CD4-positive, alpha-beta T cell treated with Interleukin-17A for 1 hour (primary cell): Measurements from ENCODE around the gene COPZ2.
"Not testable (repeated sequence)": the region's sequence is repeated elsewhere in the genome, so short reads cannot be mapped to it uniquely, and the experiment has no call there.

Experiments used
- DNase-seq: peaks from one replicate; pipeline ENCODE4 v3.0.0-alpha.2; 2020

COPZ2 gene

DNA sequence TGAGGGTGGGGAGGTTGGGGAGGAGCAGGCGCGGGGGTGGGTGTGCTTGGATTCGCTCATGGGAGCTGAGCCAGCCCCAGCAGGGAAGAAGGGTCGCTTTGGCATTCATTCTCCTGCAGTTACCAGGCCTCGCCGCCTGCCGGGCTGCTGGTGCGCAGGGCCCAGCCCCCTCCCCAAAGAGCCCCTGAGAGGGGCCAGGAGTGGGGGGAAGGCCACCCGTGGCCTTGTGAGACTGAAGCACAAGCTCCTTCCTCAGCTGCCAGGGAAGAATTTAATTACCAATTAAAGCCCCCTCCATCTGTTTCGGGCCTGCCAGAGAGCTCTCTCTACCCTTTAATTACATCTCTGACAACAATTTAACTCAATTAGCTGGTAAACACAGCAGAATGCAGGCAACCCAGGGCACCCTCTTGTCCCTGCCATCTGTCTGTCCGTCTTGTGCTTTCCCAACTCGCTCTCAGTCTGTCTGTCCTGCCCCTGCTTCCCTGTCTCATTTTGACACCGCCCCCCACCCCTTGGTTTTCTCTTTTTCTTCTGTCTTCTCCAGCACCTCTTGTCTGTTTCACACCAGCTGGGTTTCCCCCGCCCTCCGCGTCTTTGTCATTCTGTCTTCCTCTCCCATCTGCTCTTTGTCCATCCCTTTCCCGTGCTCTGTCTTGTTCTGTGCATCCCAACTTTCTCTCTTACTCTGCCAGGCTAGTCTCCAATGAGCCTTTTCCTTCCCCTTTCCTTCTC is 34.0 kb downstream of the COPZ2 start:
- DNase-seq = no peak

GRCh38 chr17:48002916-48003416 is 34.6 kb downstream of the COPZ2 start:
- no peak for DNase-seq

GRCh38 chr17:48002266-48002915 is 35.2 kb downstream of the COPZ2 start:
- no peak for DNase-seq

DNA sequence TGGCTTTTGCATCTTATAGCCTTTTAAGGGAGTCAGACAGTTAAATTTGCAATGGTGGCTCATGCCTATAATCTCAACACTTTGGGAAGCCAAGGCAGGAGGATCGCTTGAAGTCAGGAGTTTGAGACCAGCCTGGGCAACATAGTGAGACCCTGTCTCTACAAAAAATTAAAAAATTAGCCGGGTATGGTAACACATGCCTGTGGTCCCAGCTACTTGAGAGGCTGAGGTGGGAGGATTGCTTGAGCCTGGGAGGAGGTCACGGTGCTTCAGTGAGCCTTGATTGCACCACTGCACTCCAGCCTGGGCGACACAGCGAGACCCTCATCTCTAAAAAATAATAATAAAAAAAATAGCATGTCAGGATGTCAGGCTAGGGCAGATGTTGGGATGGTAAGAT is 35.9 kb downstream of the COPZ2 start:
- not testable (repeated sequence) for DNase-seq

DNA sequence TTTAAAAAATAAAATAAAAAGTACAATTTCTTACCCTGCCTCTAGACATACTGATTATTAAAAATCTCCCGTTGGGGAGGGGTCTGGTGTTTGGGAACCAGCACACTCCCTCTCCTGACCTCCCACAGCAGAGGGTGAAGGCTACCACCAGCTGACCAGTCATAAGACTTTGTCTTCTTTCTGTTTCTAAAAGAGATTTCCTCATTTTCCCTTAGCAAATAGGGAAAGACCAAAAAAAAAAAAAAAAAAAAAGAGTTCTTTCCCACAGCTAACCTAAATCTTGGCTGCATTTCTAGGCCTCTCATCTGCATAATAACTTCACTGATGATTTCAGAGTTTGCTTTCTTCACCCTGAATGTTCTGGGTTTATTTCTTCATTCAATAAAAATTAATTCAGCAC is 36.4 kb downstream of the COPZ2 start:
- no peak for DNase-seq

GRCh38 chr17:47999582-47999981 is 38.0 kb downstream of the COPZ2 start:
- DNase-seq = no peak

GRCh38 chr17:47998044-47998443 is 39.6 kb downstream of the COPZ2 start:
- no peak for DNase-seq

DNA sequence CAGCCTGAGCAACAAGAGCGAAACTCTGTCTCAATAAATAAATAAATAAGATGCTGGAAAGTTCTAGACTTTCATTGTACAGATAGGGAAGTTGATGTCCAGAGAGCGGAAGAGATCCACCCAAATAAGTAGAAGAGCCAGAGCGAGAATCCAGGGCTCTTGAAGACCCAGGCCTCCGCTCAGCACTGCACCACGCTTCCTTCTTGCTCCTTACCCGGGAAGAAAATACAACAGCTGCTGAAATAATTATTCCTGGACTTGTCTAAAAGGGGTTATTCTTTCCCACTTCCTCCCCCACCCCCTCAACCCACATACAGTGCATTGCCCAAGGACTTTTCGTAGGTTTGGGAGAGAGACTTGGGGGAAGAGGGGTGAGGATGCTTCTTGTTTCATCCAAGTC is 40.0 kb downstream of the COPZ2 start:
- no peak for DNase-seq

GRCh38 chr17:47996201-47996600 is 41.4 kb downstream of the COPZ2 start:
- no peak for DNase-seq

DNA sequence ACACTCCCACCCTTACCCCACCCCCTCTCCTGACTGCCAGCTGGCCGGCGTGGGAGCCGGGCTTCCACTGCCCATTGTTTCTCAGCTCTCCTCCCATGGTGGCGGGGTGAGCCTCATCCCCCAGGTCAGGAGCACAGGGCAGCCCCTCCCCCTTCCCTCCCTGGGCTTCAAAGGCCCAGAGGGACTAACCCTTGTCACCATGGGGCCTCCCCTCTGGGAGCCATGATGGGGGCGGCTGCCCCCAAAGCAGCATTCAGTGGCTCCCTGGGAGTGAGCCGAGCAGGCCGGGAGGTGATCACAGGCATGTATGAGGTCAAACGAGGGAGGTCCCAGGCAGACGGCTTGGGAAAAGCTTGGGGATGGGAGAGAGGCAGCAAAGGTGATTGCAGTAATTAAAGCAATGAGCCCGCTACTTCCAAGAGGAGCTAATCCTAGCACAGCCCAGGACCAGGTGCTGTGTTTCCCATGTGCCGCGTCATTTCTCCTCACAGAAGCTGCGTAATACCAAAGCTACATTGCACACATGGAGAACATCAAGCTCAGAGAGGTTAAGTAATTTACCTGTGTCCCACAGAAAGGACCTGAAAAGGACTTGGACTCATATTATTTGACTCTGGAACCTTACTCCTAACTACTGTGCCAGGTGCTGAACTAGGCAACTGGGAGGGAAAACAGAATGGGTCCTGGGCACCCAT is 42.2 kb downstream of the COPZ2 start:
- no peak for DNase-seq

DNA sequence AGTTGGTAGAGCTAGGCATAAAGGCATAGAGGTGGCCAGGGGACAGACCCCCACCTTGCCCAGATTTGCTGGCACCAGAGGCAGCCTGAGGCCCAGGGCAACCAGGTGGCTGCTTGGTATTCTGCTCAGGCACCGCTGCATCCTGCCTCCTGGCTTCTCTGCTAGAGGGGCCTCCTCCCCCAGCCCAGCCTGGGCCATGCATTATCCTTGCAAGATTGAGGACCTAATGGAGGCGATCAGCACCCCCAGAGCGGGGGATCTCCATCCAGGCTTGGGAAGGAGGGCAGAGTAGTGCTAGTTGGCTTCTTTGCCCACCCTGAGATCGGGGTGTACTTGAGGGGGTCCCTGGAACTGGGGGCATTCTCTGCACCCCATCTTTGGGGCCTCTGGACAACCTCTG is 42.9 kb downstream of the COPZ2 start:
- DNase-seq = no peak

DNA sequence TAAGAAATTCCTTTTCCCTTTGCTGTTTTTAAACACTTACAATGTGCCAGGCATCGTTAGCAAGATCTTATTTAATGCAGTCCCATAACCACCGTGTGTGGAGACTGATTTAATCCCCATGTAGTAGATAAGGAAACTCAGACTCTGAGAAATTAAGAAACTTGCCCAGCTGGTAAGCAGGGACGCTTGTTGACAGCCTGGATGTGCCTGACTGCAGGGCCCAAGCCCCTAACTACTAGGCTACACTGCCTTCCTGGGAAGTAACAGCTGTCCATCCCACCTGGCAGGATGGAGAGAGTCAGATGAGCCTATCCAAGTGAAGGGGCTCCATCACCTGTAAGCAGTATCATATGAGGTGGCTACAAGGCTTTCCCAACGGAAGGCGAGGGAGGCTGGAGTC is 43.6 kb downstream of the COPZ2 start:
- DNase-seq = no peak

GRCh38 chr17:47993031-47993564 is 44.5 kb downstream of the COPZ2 start:
- DNase-seq = no peak

DNA sequence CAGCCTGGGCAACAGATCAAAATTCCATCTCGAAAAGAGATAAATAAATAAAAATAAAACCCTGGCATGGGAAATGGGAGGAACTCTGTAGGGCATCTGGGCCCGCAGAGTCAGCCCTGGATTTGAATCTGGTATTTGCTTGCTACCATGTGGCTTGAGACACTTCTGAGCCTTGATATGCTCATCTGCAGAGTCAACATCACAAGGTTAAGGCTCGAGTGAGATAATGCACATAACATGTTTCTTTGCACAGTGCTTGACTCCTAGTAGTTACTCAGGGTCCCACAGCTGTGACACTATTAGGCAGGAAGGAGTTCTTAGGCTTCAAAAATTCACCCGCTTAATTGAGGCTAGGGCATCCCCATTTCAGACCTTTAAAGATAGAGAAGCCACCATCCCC is 45.4 kb downstream of the COPZ2 start:
- no peak for DNase-seq

GRCh38 chr17:47990962-47991731 is 46.5 kb downstream of the COPZ2 start:
- no peak for DNase-seq

DNA sequence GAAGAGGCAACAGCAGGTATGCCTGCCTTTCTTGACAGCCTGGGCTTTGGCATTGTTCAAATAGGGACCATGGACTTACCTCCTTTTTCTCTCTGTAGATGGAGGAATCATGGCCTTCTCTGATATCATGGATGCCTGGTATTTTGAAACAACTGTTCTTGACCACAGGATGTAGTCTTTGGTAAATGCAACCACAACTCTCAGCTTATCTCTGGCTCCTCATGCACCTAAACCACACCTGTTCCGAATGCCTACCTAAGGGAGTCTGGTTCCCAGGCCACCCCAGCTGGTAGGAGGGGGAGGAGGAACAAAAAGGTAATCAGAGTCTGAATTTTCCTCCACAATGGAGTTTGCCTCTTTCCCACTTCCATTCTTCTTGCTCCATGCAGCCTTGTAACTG is 47.9 kb downstream of the COPZ2 start:
- no peak for DNase-seq

DNA sequence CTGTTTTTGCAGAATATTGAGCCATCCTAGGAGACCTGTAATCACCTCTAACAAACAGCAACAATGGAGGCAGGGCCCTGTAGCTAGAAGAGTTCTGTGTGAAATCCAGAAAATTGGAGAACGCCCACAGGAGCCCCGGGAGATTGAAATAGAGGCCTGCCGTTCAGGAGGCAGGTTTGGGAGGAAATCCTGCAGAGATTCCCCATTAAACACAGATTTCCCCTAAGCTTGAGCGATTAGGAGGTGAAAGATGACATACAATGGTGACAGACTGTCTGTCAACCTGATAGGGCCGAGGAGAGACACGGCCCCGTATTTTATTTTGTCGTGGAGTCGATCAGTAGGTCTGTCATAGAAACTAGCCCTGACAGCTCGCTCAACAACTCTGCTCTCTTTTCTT is 48.4 kb downstream of the COPZ2 start:
- no peak for DNase-seq

DNA sequence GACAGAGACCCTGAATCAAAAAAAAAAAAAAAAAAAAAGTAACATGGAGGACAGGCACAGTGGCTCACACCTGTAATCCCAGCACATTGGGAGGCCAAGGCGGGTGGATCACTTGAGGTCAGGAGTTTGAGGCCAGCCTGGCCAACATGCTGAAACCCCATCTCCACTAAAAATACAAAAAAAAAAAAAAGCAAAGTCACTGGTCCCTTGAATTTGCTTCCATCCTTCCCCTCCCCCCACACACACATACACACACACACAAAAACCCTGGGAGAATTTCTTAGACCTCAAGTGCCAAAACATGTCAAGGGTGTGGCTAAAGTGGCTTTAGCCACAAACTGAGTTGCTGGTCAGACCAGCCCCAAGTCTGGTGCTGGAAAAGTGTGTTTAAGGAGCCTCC is 49.2 kb downstream of the COPZ2 start:
- not testable (repeated sequence) for DNase-seq

DNA sequence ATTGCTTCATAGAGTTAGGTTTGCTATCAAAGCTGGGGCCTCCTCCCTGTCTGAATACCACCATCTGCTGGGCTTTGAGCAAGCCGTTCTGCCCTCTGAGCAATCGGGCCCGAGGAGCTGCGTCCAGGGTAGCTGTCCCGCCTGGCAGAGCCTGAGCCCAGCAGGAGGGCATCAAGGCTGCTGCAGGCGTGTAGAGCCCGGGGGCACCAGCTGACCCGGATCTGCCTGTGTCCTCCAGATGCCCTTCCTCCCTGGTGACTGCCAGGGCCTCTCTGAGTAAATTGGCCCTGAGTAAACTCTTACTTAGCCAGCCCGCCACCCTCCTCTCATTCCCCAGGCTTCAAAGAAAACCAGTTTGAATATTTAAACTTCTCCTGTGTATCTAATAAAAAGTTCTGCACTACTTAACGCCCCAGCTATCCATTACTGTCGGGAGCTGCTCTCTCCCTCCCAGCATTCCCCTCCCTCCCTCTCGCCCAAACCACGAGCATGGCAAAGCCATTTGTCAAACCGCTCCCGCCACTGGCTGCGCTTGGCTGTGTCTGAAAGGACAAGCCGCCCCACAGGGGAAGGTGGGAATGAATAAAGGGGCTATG is 50.3 kb downstream of the COPZ2 start:
- DNase-seq = no peak

DNA sequence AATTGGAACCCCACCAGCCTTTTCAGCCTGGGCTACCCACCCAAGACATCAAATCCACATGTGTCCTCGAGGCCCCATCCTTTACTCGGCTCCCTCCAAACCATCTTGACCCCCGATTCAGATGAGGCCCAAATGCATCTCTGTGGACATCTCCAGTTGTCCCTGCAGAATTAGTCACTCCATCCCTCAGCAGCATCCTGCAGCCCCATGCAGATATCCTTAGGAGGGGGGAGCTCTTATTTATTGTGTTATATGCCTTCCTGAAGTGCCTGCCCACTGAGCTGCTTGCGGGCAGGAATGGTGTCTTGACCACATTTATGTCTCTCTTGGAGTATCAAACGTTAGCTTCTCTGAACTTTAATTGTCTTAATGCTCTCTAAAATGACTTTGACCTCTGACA is 51.1 kb downstream of the COPZ2 start:
- DNase-seq = no peak

DNA sequence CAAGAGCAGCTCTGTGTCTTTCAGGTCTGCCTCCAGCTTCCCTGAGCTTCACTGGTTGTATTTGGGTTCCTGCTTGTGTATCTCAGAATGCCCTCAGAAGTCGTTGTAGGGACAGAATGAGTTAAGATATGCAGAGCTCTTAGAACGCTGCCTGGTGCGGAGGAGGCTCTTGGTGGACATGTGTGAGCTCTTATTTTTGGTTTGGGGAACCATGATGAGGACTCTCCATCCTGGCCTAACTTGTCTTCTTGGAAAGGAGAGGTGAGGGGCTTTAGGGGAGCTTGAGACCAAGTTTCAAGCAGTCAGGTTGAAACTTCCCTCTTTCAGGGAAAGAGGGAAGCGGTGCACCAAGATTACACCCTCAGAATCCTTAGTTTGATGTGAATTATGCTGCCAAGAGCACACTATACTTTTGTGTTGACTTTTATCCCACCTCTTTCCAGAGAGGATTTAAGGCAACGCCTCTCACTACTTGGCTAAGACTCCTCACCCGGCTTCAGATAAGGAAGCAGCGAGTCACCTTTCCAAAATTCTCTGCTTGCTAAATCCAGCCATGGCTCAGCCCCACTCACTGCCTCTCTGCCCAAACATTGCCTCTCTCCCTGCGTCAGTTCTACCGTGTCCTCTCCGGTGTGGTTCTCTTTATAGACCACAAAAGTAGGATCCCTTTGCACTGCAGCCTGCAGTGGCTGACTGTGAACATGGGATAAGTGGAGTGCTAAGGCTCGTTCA is 53.9 kb downstream of the COPZ2 start:
- DNase-seq = no peak
